EL (cell line): ENCODE measurements around the gene FILIP1L.
A peak's percentile ranks its signal among the peaks of the same experiment; 100 is the strongest.

ENCODE experiments used
- DNase-seq: peaks from one replicate; pipeline ENCODE4 v3.0.0-alpha.2; 2016

Gene FILIP1L

GRCh38 chr3:100005665-100006393, 108.5 kb downstream of the FILIP1L start:
- DNase-seq = no peak

- DNase-seq = no peak
These were observed 109.4 kb downstream of the FILIP1L start for GRCh38 chr3:100004931-100005330.

GRCh38 chr3:100003609-100004503, 110.4 kb downstream of the FILIP1L start:
- no peak for DNase-seq

- peak; percentile 94 for DNase-seq
These were observed 111.5 kb downstream of the FILIP1L start for GRCh38 chr3:100002599-100003350.

- no peak for DNase-seq
These were observed 112.6 kb downstream of the FILIP1L start for GRCh38 chr3:100001526-100002270.

- DNase-seq = no peak
These were observed 113.2 kb downstream of the FILIP1L start for GRCh38 chr3:100001083-100001482.

GRCh38 chr3:99999536-99999935, 114.8 kb downstream of the FILIP1L start:
- DNase-seq = peak; percentile 43

GRCh38 chr3:99997293-99997692, 117.0 kb downstream of the FILIP1L start:
- no peak for DNase-seq

- DNase-seq = no peak
These were observed 124.1 kb downstream of the FILIP1L start for GRCh38 chr3:99990179-99990578.

GRCh38 chr3:99984668-99985067, 129.6 kb downstream of the FILIP1L start:
- no peak for DNase-seq

GRCh38 chr3:99984139-99984538, 130.2 kb downstream of the FILIP1L start:
- DNase-seq = no peak

GRCh38 chr3:99982650-99983049, 131.7 kb downstream of the FILIP1L start:
- no peak for DNase-seq

- no peak for DNase-seq
These were observed 133.2 kb downstream of the FILIP1L start for GRCh38 chr3:99981138-99981537.

- DNase-seq = no peak
These were observed 133.7 kb downstream of the FILIP1L start for GRCh38 chr3:99980606-99981005.

GRCh38 chr3:99978221-99978620, 136.1 kb downstream of the FILIP1L start:
- DNase-seq = no peak

GRCh38 chr3:99976584-99976983, 137.7 kb downstream of the FILIP1L start:
- no peak for DNase-seq

GRCh38 chr3:99974989-99975388, 139.3 kb downstream of the FILIP1L start:
- no peak for DNase-seq

- no peak for DNase-seq
These were observed 141.8 kb downstream of the FILIP1L start for GRCh38 chr3:99972380-99973104.

GRCh38 chr3:99971761-99972160, 142.5 kb downstream of the FILIP1L start:
- DNase-seq = no peak

- no peak for DNase-seq
These were observed 144.1 kb downstream of the FILIP1L start for GRCh38 chr3:99970198-99970597.

GRCh38 chr3:99969136-99969535, 145.2 kb downstream of the FILIP1L start:
- DNase-seq = no peak

- DNase-seq = peak; percentile 49
These were observed 146.5 kb downstream of the FILIP1L start for GRCh38 chr3:99967796-99968195.
